Cardiac fibroblast (primary cell): ENCODE measurements around the gene CNTNAP1.

Experiments used
- DNase-seq, 2 donors: peaks; one replicate each; pipeline versions ENCODE4 v3.0.0 to v3.0.0-alpha.2; 2010; ENCODE audit warnings: low read depth in 2 of 2
- H3K4me3 ChIP-seq, 2 donors: replicated peaks in 1 of 2; 1 replicate in 1 of 2; 2 replicates in 1 of 2; pipeline ENCODE4 v1.5.1; 2011; ENCODE audit warnings: low read depth in 2 of 2, low read length in 2 of 2, mild to moderate bottlenecking in 2 of 2, moderate library complexity in 1 of 2
- TF ChIP-seq, protein P1 (sequence below): IDR thresholded peaks from one replicate; pipeline ENCODE4 v1.5.1; 2011; ENCODE audit warnings: low read depth, mild to moderate bottlenecking, low read length, inconsistent platforms

The CNTNAP1 gene

GRCh38 chr17:42704490-42704836 lies 22.1 kb downstream of the CNTNAP1 start:
- no peak for DNase-seq
- H3K4me3 ChIP-seq: no peak overlapping the region
- TF ChIP-seq, protein P1, sequence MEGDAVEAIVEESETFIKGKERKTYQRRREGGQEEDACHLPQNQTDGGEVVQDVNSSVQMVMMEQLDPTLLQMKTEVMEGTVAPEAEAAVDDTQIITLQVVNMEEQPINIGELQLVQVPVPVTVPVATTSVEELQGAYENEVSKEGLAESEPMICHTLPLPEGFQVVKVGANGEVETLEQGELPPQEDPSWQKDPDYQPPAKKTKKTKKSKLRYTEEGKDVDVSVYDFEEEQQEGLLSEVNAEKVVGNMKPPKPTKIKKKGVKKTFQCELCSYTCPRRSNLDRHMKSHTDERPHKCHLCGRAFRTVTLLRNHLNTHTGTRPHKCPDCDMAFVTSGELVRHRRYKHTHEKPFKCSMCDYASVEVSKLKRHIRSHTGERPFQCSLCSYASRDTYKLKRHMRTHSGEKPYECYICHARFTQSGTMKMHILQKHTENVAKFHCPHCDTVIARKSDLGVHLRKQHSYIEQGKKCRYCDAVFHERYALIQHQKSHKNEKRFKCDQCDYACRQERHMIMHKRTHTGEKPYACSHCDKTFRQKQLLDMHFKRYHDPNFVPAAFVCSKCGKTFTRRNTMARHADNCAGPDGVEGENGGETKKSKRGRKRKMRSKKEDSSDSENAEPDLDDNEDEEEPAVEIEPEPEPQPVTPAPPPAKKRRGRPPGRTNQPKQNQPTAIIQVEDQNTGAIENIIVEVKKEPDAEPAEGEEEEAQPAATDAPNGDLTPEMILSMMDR: no peak

GRCh38 chr17:42704837-42705494 lies 22.6 kb downstream of the CNTNAP1 start:
- DNase-seq: no peak
- TF ChIP-seq, protein P1: no peak
- no peak overlapping the region for H3K4me3 ChIP-seq

DNA sequence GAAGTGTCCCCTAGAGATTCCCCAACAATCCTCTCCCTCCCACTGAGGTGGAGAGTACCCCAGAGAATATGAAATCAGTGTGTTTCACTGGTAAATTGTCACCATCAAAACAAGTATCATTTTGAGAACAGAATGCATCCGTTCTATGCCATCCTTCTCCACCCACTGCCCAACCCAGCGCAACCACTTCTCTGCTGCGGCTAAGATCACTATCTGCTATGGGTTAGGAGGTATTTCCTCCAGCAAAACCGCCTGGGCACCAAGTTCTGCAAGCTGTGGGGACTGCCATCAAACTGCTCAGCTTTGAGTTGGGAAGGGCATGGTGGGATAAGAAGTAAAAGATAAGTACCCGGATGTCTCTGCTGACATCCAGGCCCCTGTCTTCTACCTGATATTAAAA lies 24.4 kb downstream of the CNTNAP1 start:
- TF ChIP-seq, protein P1: no peak
- no peak for DNase-seq
- H3K4me3 ChIP-seq: no peak overlapping the region

GRCh38 chr17:42708588-42708987 lies 26.3 kb downstream of the CNTNAP1 start:
- TF ChIP-seq, protein P1: no peak
- H3K4me3 ChIP-seq: no peak overlapping the region
- DNase-seq: no peak

- no peak for DNase-seq
- TF ChIP-seq, protein P1: no peak
- H3K4me3 ChIP-seq: no peak overlapping the region
Observed at GRCh38 chr17:42709561-42709960, 27.2 kb downstream of the CNTNAP1 start.

DNA sequence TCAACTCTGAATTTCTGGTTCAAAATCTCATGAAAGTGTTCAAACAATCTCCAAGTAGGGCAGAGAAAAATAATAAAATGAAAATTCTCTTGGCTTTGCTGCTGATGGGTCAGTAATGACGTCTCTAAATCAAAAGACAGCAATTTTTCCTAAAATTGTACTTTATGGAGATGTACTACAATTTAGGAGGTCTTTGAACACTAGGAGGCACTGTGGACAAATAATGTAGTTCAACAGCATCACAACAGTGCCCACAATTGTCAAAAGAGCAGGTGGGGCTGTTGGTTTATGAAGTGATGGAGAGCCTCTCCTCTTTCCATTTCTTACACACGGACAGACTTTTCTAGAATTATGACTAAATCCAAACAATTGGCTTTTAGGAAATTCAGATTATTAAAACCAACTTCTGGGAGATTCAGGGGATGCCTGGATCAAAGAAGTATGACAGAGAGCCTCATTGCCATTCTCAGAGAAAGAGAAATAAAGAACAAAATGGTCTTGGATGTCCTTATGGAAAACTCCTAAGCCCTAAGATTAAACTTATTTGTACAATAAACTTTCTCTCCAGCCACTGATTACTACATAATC lies 38.8 kb downstream of the CNTNAP1 start:
- H3K4me3 ChIP-seq: no peak overlapping the region
- TF ChIP-seq, protein P1: peak; percentile 57
- DNase-seq: peak; percentile 83 to 87
